Measurements from ENCODE around the gene EMID1. TPM values are rescaled to one million over a fixed set of nuclear protein-coding genes. Genes with fewer than 3 reads are reported as not detected.

The EMID1 gene
- total RNA-seq, 5 donors from 2014 or later (not counting 1 experiment from before 2014, with no cell fraction given) = 0.32 to 1.5 (median 0.76) TPM

DNA sequence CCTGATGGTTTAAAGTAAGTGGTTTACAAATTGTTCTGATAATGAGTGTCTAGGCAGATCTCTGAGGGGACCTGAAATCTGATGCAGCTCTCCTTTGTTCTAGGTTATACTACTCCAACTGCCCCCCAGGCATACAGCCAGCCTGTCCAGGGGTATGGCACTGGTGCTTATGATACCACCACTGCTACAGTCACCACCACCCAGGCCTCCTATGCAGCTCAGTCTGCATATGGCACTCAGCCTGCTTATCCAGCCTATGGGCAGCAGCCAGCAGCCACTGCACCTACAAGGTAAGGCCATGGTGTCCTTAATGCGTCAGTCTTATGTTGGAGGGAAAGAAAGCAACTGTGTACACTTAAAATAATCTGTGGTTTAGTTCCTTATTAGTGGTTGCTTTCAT is 72.2 kb downstream of the EMID1 start:
- peaks cover 9 to 84% of the 10 kb centered on the region in 2 donors for H3K36me3 ChIP-seq (ENCODE audit: control insufficient read depth in 2 of 2, extremely low read depth in 1 of 2, insufficient read depth in 1 of 2, low read length in 1 of 2)
- H3K9me3 Mint-ChIP-seq = no peaks in the 10 kb centered on the region
- H3K27ac ChIP-seq (ENCODE audit: low read length) = no peak overlapping the region
- ChIA-PET CTCF (interaction anchor here (0.6 to 0.7 kb wide), 2 partner anchors 8 to 21 kb away, joined by 3 to 6 read pairs; no protein-coding TSS in a partner anchor), POLR2A (interaction anchor here (0.6 to 0.9 kb wide), 2 partner anchors 9 to 28 kb away, joined by 4 to 5 read pairs; no protein-coding TSS in a partner anchor)
- H3K4me3 Mint-ChIP-seq = no peak overlapping the region
- DNase-seq = no peak
- H3K27me3 Mint-ChIP-seq = no peaks in the 10 kb centered on the region
- H3K4me3 ChIP-seq (ENCODE audit: control insufficient read depth in 1 of 2, extremely low read depth in 1 of 2, low read length in 1 of 2) = no peak overlapping the region
- H3K36me3 Mint-ChIP-seq = peaks cover 76% of the 10 kb centered on the region
- peaks cover 3 to 14% of the 10 kb centered on the region in 2 experiments for H3K4me1 ChIP-seq (ENCODE audit: control insufficient read depth in 1 of 2, extremely low read depth in 1 of 2, insufficient read depth in 2 of 2, low read length in 2 of 2)
- no peak for ATAC-seq (replicated peaks in 1 of 4)
- no peak overlapping the region for H3K27ac Mint-ChIP-seq
- H3K4me1 Mint-ChIP-seq = peaks cover 50 to 63% (median 61%) of the 10 kb centered on the region in 3 donors
- no peaks in the 10 kb centered on the region for H3K27me3 ChIP-seq (replicated peaks in 1 of 2; ENCODE audit: control insufficient read depth in 2 of 2, extremely low read depth in 1 of 2, insufficient read depth in 2 of 2, low read length in 1 of 2)
- no CpG with 5 or more reads among the region's 1 CpG for WGBS (ENCODE audit: insufficient coverage)
- no peaks in the 10 kb centered on the region for H3K9me3 ChIP-seq

DNA sequence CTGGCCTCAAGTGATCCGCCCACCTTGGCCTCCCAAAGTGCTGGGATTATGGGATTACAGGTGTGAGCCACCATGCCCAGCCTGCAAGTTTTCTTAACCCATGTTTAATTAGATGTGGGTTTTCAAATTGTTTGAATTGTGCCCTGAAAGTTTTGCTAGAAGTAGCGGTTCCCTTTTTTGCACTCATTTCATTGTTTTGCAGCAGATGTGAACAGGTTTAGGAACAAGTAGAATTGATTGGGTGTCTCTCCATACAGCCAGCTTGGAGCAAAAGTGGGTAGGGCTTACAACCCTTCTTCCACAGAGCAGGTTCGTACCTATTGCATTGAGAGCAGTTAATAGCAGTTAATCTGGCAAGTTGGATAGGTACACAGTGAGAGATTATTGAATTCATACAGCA is 78.5 kb downstream of the EMID1 start:
- no peaks in the 10 kb centered on the region for H3K4me1 ChIP-seq (ENCODE audit: control insufficient read depth in 1 of 2, extremely low read depth in 1 of 2, insufficient read depth in 2 of 2, low read length in 2 of 2)
- DNase-seq (no peak), ATAC-seq (replicated peaks in 1 of 4) (no peak)
- Mint-ChIP-seq H3K27me3 (no peaks in the 10 kb centered on the region), H3K4me3 (no peak overlapping the region), H3K9me3 (no peaks in the 10 kb centered on the region), H3K36me3 (peaks cover 67% of the 10 kb centered on the region), H3K4me1 (peaks cover 17 to 34% (median 27%) of the 10 kb centered on the region in 3 donors), H3K27ac (no peak overlapping the region)
- no peak overlapping the region for H3K4me3 ChIP-seq (ENCODE audit: control insufficient read depth in 1 of 2, extremely low read depth in 1 of 2, low read length in 1 of 2)
- H3K27me3 ChIP-seq (replicated peaks in 1 of 2; ENCODE audit: control insufficient read depth in 2 of 2, extremely low read depth in 1 of 2, insufficient read depth in 2 of 2, low read length in 1 of 2) = no peaks in the 10 kb centered on the region
- CTCF ChIA-PET = no interaction called here
- no peaks in the 10 kb centered on the region for H3K9me3 ChIP-seq
- POLR2A ChIA-PET = no interaction called here
- WGBS (ENCODE audit: insufficient coverage) = 94% methylated on average over 3 of the region's 3 CpGs
- H3K27ac ChIP-seq (ENCODE audit: low read length) = no peak overlapping the region
- H3K36me3 ChIP-seq (ENCODE audit: control insufficient read depth in 2 of 2, extremely low read depth in 1 of 2, insufficient read depth in 1 of 2, low read length in 1 of 2) = peaks cover 11 to 78% of the 10 kb centered on the region in 2 donors

- Mint-ChIP-seq H3K27ac (no peak overlapping the region), H3K4me1 (peaks cover 15 to 25% (median 23%) of the 10 kb centered on the region in 3 donors), H3K27me3 (no peaks in the 10 kb centered on the region), H3K36me3 (peaks cover 62% of the 10 kb centered on the region), H3K4me3 (no peak overlapping the region), H3K9me3 (no peaks in the 10 kb centered on the region)
- Histone ChIP-seq H3K4me1 (ENCODE audit: control insufficient read depth in 1 of 2, extremely low read depth in 1 of 2, insufficient read depth in 2 of 2, low read length in 2 of 2) (no peaks in the 10 kb centered on the region), H3K27me3 (replicated peaks in 1 of 2; ENCODE audit: control insufficient read depth in 2 of 2, extremely low read depth in 1 of 2, insufficient read depth in 2 of 2, low read length in 1 of 2) (no peaks in the 10 kb centered on the region), H3K9me3 (no peaks in the 10 kb centered on the region), H3K36me3 (ENCODE audit: control insufficient read depth in 2 of 2, extremely low read depth in 1 of 2, insufficient read depth in 1 of 2, low read length in 1 of 2) (peaks cover 5 to 91% of the 10 kb centered on the region in 2 donors), H3K4me3 (ENCODE audit: control insufficient read depth in 1 of 2, extremely low read depth in 1 of 2, low read length in 1 of 2) (no peak overlapping the region), H3K27ac (ENCODE audit: low read length) (no peak overlapping the region)
- ChIA-PET POLR2A (interaction anchor here in 1 of 2 donors (0.6 kb wide), 1 partner anchor 15 kb away, joined by 4 read pairs; no protein-coding TSS in a partner anchor), CTCF (interaction anchor here (0.5 to 0.7 kb wide), 2 partner anchors 13 to 37 kb away, joined by 3 to 4 read pairs; no protein-coding TSS in a partner anchor)
- ATAC-seq (replicated peaks in 1 of 4) (no peak), DNase-seq (no peak)
- WGBS (ENCODE audit: insufficient coverage) = no CpG with 5 or more reads among the region's 2 CpGs
Measured at GRCh38 chr22:29288837-29289236, 83.1 kb downstream of the EMID1 start.

DNA sequence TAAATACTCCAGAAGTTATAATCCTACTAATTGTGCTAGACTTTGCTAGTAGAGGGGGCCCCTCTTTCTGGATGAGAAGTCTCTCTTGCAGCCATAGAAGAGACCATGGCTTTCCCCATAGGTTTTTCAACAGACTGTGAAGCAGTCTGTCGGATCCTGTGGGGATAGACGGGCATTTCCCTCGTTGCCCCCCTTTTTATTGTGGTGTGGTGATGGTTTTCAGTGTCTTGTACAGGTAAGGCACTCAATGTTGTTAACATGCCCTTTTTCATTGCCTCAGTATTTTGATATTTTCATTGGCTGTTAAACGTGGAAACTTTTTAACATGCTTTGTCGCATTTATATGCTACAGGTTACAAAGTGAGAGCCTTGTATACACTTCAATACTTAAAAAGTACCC is 84.4 kb downstream of the EMID1 start:
- Histone ChIP-seq H3K36me3 (ENCODE audit: control insufficient read depth in 2 of 2, extremely low read depth in 1 of 2, insufficient read depth in 1 of 2, low read length in 1 of 2) (peaks cover 5 to 91% of the 10 kb centered on the region in 2 donors), H3K4me1 (ENCODE audit: control insufficient read depth in 1 of 2, extremely low read depth in 1 of 2, insufficient read depth in 2 of 2, low read length in 2 of 2) (no peaks in the 10 kb centered on the region), H3K27ac (ENCODE audit: low read length) (no peak overlapping the region), H3K9me3 (no peaks in the 10 kb centered on the region), H3K27me3 (replicated peaks in 1 of 2; ENCODE audit: control insufficient read depth in 2 of 2, extremely low read depth in 1 of 2, insufficient read depth in 2 of 2, low read length in 1 of 2) (no peaks in the 10 kb centered on the region), H3K4me3 (ENCODE audit: control insufficient read depth in 1 of 2, extremely low read depth in 1 of 2, low read length in 1 of 2) (no peak overlapping the region)
- DNase-seq (no peak), ATAC-seq (replicated peaks in 1 of 4) (no peak)
- Mint-ChIP-seq H3K27me3 (no peaks in the 10 kb centered on the region), H3K27ac (no peak overlapping the region), H3K4me3 (no peak overlapping the region), H3K4me1 (peaks cover 15 to 23% (median 19%) of the 10 kb centered on the region in 3 donors), H3K9me3 (no peaks in the 10 kb centered on the region), H3K36me3 (peaks cover 56% of the 10 kb centered on the region)
- no CpG with 5 or more reads among the region's 5 CpGs for WGBS (ENCODE audit: insufficient coverage)
- POLR2A ChIA-PET = no interaction called here
- CTCF ChIA-PET = no interaction called here

GRCh38 chr22:29291215-29291614 is 85.5 kb downstream of the EMID1 start:
- POLR2A ChIA-PET = no interaction called here
- CTCF ChIA-PET = no interaction called here
- Mint-ChIP-seq H3K9me3 (no peaks in the 10 kb centered on the region), H3K36me3 (peaks cover 57% of the 10 kb centered on the region), H3K27me3 (no peaks in the 10 kb centered on the region), H3K4me3 (no peak overlapping the region), H3K27ac (no peak overlapping the region), H3K4me1 (peaks cover 10 to 23% (median 17%) of the 10 kb centered on the region in 3 donors)
- DNase-seq = no peak
- H3K27ac ChIP-seq (ENCODE audit: low read length) = no peak overlapping the region
- peaks cover 13 to 93% of the 10 kb centered on the region in 2 donors for H3K36me3 ChIP-seq (ENCODE audit: control insufficient read depth in 2 of 2, extremely low read depth in 1 of 2, insufficient read depth in 1 of 2, low read length in 1 of 2)
- H3K27me3 ChIP-seq (replicated peaks in 1 of 2; ENCODE audit: control insufficient read depth in 2 of 2, extremely low read depth in 1 of 2, insufficient read depth in 2 of 2, low read length in 1 of 2) = no peaks in the 10 kb centered on the region
- no peak for ATAC-seq (replicated peaks in 1 of 4)
- 100% methylated on average over 1 of the region's 7 CpGs for WGBS (ENCODE audit: insufficient coverage)
- H3K9me3 ChIP-seq = no peaks in the 10 kb centered on the region
- H3K4me1 ChIP-seq (ENCODE audit: control insufficient read depth in 1 of 2, extremely low read depth in 1 of 2, insufficient read depth in 2 of 2, low read length in 2 of 2) = no peaks in the 10 kb centered on the region
- no peak overlapping the region for H3K4me3 ChIP-seq (ENCODE audit: control insufficient read depth in 1 of 2, extremely low read depth in 1 of 2, low read length in 1 of 2)

DNA sequence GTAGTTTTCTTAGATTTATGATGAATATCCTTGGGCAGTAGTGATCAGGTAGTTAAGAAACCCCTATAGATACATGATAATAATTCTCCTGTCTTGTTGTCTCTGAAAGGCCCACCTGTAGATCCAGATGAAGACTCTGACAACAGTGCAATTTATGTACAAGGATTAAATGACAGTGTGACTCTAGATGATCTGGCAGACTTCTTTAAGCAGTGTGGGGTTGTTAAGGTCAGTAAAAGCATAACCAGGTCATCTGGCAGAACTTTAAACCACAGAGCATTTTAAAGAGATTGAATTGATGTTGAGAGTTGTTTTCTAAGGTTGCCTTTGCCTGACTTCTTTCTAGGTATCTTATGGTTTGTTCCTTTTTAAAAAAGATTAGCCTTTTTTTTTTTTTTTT is 86.7 kb downstream of the EMID1 start:
- CTCF ChIA-PET = no interaction called here
- Mint-ChIP-seq H3K9me3 (no peaks in the 10 kb centered on the region), H3K36me3 (peaks cover 54% of the 10 kb centered on the region), H3K27me3 (no peaks in the 10 kb centered on the region), H3K4me3 (no peak overlapping the region), H3K27ac (no peak overlapping the region), H3K4me1 (peaks cover 10 to 16% (median 12%) of the 10 kb centered on the region in 3 donors)
- POLR2A ChIA-PET = no interaction called here
- Histone ChIP-seq H3K27ac (ENCODE audit: low read length) (no peak overlapping the region), H3K4me1 (ENCODE audit: control insufficient read depth in 1 of 2, extremely low read depth in 1 of 2, insufficient read depth in 2 of 2, low read length in 2 of 2) (no peaks in the 10 kb centered on the region), H3K27me3 (replicated peaks in 1 of 2; ENCODE audit: control insufficient read depth in 2 of 2, extremely low read depth in 1 of 2, insufficient read depth in 2 of 2, low read length in 1 of 2) (no peaks in the 10 kb centered on the region), H3K9me3 (no peaks in the 10 kb centered on the region), H3K4me3 (ENCODE audit: control insufficient read depth in 1 of 2, extremely low read depth in 1 of 2, low read length in 1 of 2) (no peak overlapping the region), H3K36me3 (ENCODE audit: control insufficient read depth in 2 of 2, extremely low read depth in 1 of 2, insufficient read depth in 1 of 2, low read length in 1 of 2) (peaks cover 17 to 95% of the 10 kb centered on the region in 2 donors)
- ATAC-seq (replicated peaks in 1 of 4) (no peak), DNase-seq (no peak)

DNA sequence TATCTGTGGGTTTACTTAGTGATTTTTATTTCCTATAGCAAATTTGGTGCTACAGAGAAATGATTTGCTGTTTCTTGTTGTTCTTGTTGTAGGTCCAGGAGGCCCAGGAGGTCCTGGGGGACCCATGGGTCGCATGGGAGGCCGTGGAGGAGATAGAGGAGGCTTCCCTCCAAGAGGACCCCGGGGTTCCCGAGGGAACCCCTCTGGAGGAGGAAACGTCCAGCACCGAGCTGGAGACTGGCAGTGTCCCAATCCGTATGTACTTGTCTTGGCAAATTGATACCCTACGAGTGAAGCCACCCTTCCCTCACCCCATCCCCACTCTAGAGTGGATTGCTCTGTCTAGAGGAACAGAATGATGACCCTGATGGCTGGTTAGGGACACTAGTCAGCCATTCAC is 92.9 kb downstream of the EMID1 start:
- Mint-ChIP-seq H3K4me3 (no peak overlapping the region), H3K4me1 (peaks cover 0 to 2% (median 0%) of the 10 kb centered on the region in 3 donors), H3K27ac (no peak overlapping the region), H3K9me3 (no peaks in the 10 kb centered on the region), H3K36me3 (peaks cover 42% of the 10 kb centered on the region), H3K27me3 (no peaks in the 10 kb centered on the region)
- Histone ChIP-seq H3K4me1 (ENCODE audit: control insufficient read depth in 1 of 2, extremely low read depth in 1 of 2, insufficient read depth in 2 of 2, low read length in 2 of 2) (no peaks in the 10 kb centered on the region), H3K27ac (ENCODE audit: low read length) (no peak overlapping the region), H3K27me3 (replicated peaks in 1 of 2; ENCODE audit: control insufficient read depth in 2 of 2, extremely low read depth in 1 of 2, insufficient read depth in 2 of 2, low read length in 1 of 2) (no peaks in the 10 kb centered on the region), H3K9me3 (no peaks in the 10 kb centered on the region), H3K4me3 (ENCODE audit: control insufficient read depth in 1 of 2, extremely low read depth in 1 of 2, low read length in 1 of 2) (no peak overlapping the region), H3K36me3 (ENCODE audit: control insufficient read depth in 2 of 2, extremely low read depth in 1 of 2, insufficient read depth in 1 of 2, low read length in 1 of 2) (peaks cover 21 to 69% of the 10 kb centered on the region in 2 donors)
- ATAC-seq (replicated peaks in 1 of 4) = no peak
- ChIA-PET POLR2A (no interaction called here), CTCF (no interaction called here)
- no peak for DNase-seq
- WGBS (ENCODE audit: insufficient coverage) = no CpG with 5 or more reads among the region's 8 CpGs
